ENCODE data around the gene WBP1L. TPM values are rescaled to one million over a fixed set of nuclear protein-coding genes. Genes with fewer than 3 reads are reported as not detected.

Gene WBP1L
- total and polyA plus RNA-seq, 2 of the 13 experiments (the other 11 are each of a cell fraction or from before 2014, with no cell fraction given), result 8.3 to 12.3 TPM

DNA sequence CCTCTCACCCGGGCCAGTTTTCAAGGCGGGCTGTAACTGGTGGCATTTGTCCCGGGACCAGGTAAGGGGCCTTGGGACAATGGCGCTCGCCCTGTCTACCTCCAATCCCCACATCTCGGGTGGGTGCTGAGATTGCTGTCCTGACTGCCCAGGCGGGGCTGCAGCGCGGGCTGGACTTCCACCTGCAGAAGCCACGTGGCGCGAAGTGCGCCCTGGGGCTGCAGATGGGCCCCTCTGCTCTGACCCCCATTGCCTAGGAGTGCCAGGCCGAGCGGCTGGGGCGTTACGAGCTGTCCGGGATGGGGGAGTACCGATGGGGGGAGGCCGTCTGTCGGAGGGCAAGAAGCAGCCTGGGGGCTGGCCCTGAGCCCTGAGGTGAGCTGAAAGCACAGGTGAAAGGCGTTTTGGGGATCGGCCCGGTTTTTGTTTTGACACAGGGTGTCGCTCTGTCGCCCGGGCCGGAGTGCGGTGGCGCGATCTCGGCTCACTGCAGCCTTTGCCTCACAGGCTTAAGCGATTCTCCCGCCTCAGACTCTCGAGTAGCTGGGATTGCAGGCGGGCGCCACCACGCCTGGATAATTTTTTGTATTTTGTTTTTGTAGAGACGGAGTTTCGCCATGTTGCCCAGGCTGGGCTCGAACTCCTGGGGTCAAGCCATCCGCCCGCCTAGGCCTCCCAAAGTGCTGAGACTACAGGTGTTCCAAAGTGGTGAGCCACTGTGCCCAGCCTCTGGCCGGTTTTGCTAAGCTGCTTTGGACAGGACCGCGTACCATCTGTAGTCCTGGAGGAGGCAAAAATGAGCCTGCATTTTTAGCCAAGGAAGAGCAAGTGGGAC, 28.9 kb upstream of the WBP1L start, which contains the start of gene SFXN2 (continued):
- TF ChIP-seq, protein P1, sequence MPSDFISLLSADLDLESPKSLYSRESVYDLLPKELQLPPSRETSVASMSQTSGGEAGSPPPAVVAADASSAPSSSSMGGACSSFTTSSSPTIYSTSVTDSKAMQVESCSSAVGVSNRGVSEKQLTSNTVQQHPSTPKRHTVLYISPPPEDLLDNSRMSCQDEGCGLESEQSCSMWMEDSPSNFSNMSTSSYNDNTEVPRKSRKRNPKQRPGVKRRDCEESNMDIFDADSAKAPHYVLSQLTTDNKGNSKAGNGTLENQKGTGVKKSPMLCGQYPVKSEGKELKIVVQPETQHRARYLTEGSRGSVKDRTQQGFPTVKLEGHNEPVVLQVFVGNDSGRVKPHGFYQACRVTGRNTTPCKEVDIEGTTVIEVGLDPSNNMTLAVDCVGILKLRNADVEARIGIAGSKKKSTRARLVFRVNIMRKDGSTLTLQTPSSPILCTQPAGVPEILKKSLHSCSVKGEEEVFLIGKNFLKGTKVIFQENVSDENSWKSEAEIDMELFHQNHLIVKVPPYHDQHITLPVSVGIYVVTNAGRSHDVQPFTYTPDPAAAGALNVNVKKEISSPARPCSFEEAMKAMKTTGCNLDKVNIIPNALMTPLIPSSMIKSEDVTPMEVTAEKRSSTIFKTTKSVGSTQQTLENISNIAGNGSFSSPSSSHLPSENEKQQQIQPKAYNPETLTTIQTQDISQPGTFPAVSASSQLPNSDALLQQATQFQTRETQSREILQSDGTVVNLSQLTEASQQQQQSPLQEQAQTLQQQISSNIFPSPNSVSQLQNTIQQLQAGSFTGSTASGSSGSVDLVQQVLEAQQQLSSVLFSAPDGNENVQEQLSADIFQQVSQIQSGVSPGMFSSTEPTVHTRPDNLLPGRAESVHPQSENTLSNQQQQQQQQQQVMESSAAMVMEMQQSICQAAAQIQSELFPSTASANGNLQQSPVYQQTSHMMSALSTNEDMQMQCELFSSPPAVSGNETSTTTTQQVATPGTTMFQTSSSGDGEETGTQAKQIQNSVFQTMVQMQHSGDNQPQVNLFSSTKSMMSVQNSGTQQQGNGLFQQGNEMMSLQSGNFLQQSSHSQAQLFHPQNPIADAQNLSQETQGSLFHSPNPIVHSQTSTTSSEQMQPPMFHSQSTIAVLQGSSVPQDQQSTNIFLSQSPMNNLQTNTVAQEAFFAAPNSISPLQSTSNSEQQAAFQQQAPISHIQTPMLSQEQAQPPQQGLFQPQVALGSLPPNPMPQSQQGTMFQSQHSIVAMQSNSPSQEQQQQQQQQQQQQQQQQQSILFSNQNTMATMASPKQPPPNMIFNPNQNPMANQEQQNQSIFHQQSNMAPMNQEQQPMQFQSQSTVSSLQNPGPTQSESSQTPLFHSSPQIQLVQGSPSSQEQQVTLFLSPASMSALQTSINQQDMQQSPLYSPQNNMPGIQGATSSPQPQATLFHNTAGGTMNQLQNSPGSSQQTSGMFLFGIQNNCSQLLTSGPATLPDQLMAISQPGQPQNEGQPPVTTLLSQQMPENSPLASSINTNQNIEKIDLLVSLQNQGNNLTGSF (CRISPR knock-in tag; IDR thresholded peaks at IDR 0.05), result no peak
- TF ChIP-seq, protein P2, sequence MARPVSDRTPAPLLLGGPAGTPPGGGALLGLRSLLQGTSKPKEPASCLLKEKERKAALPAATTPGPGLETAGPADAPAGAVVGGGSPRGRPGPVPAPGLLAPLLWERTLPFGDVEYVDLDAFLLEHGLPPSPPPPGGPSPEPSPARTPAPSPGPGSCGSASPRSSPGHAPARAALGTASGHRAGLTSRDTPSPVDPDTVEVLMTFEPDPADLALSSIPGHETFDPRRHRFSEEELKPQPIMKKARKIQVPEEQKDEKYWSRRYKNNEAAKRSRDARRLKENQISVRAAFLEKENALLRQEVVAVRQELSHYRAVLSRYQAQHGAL (CRISPR knock-in tag; IDR thresholded peaks at IDR 0.05; ENCODE audit: not compliant biosample characterization), result peak; percentile 18
- TF ChIP-seq ZFP36L2 (CRISPR knock-in tag; IDR thresholded peaks at IDR 0.05) (no peak), ZBTB1 (CRISPR knock-in tag; IDR thresholded peaks at IDR 0.05; ENCODE audit: borderline replicate concordance) (no peak), ZNF557 (CRISPR knock-in tag; IDR thresholded peaks at IDR 0.05) (no peak), ATF1 (CRISPR knock-in tag; IDR thresholded peaks at IDR 0.05) (no peak), ZMYM2 (CRISPR knock-in tag; IDR thresholded peaks at IDR 0.05) (peak; percentile 43; the same call in 1 of the 2 replicates), FOXA3 (CRISPR knock-in tag; IDR thresholded peaks at IDR 0.05) (no peak), ELF1 (CRISPR knock-in tag; IDR thresholded peaks at IDR 0.05) (no peak), ZNF841 (CRISPR knock-in tag; IDR thresholded peaks at IDR 0.05; ENCODE audit: borderline replicate concordance) (no peak), ISX (CRISPR knock-in tag; conservative IDR thresholded peaks at IDR 0.05) (no peak), ZNF510 (CRISPR knock-in tag; IDR thresholded peaks at IDR 0.05; ENCODE audit: low read depth) (no peak), RBFOX2 (IDR thresholded peaks at IDR 0.05; ENCODE audit: low read depth, low read length) (peak; percentile 79)
- TF ChIP-seq, protein P3, sequence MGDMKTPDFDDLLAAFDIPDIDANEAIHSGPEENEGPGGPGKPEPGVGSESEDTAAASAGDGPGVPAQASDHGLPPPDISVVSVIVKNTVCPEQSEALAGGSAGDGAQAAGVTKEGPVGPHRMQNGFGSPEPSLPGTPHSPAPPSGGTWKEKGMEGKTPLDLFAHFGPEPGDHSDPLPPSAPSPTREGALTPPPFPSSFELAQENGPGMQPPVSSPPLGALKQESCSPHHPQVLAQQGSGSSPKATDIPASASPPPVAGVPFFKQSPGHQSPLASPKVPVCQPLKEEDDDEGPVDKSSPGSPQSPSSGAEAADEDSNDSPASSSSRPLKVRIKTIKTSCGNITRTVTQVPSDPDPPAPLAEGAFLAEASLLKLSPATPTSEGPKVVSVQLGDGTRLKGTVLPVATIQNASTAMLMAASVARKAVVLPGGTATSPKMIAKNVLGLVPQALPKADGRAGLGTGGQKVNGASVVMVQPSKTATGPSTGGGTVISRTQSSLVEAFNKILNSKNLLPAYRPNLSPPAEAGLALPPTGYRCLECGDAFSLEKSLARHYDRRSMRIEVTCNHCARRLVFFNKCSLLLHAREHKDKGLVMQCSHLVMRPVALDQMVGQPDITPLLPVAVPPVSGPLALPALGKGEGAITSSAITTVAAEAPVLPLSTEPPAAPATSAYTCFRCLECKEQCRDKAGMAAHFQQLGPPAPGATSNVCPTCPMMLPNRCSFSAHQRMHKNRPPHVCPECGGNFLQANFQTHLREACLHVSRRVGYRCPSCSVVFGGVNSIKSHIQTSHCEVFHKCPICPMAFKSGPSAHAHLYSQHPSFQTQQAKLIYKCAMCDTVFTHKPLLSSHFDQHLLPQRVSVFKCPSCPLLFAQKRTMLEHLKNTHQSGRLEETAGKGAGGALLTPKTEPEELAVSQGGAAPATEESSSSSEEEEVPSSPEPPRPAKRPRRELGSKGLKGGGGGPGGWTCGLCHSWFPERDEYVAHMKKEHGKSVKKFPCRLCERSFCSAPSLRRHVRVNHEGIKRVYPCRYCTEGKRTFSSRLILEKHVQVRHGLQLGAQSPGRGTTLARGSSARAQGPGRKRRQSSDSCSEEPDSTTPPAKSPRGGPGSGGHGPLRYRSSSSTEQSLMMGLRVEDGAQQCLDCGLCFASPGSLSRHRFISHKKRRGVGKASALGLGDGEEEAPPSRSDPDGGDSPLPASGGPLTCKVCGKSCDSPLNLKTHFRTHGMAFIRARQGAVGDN (CRISPR knock-in tag; IDR thresholded peaks at IDR 0.05), result peak; percentile 89
- TF ChIP-seq, protein P4, sequence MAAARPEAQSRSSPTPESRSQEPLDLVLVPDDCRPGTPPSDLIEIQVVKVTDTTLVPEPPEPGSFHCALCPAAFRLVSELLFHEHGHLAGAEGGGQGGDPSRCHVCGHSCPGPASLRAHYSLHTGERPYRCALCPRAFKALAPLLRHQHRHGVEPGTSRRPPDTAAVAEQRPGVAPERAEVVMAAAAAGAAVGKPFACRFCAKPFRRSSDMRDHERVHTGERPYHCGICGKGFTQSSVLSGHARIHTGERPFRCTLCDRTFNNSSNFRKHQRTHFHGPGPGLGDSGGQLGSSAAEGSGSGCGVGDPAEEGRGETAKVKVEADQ (CRISPR knock-in tag; IDR thresholded peaks at IDR 0.05; ENCODE audit: borderline replicate concordance), result peak; percentile 40; the same call in 1 of the 2 replicates
- TF ChIP-seq, protein P5, sequence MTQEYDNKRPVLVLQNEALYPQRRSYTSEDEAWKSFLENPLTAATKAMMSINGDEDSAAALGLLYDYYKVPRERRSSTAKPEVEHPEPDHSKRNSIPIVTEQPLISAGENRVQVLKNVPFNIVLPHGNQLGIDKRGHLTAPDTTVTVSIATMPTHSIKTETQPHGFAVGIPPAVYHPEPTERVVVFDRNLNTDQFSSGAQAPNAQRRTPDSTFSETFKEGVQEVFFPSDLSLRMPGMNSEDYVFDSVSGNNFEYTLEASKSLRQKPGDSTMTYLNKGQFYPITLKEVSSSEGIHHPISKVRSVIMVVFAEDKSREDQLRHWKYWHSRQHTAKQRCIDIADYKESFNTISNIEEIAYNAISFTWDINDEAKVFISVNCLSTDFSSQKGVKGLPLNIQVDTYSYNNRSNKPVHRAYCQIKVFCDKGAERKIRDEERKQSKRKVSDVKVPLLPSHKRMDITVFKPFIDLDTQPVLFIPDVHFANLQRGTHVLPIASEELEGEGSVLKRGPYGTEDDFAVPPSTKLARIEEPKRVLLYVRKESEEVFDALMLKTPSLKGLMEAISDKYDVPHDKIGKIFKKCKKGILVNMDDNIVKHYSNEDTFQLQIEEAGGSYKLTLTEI (CRISPR knock-in tag; conservative IDR thresholded peaks at IDR 0.05), result no peak
